ENCODE data around the gene PRSS38. TPM values are rescaled to one million over a fixed set of nuclear protein-coding genes. Genes with fewer than 3 reads are reported as not detected.

Gene PRSS38
- total and polyA plus RNA-seq, 2 experiments from 2014 or later, result not detected

DNA sequence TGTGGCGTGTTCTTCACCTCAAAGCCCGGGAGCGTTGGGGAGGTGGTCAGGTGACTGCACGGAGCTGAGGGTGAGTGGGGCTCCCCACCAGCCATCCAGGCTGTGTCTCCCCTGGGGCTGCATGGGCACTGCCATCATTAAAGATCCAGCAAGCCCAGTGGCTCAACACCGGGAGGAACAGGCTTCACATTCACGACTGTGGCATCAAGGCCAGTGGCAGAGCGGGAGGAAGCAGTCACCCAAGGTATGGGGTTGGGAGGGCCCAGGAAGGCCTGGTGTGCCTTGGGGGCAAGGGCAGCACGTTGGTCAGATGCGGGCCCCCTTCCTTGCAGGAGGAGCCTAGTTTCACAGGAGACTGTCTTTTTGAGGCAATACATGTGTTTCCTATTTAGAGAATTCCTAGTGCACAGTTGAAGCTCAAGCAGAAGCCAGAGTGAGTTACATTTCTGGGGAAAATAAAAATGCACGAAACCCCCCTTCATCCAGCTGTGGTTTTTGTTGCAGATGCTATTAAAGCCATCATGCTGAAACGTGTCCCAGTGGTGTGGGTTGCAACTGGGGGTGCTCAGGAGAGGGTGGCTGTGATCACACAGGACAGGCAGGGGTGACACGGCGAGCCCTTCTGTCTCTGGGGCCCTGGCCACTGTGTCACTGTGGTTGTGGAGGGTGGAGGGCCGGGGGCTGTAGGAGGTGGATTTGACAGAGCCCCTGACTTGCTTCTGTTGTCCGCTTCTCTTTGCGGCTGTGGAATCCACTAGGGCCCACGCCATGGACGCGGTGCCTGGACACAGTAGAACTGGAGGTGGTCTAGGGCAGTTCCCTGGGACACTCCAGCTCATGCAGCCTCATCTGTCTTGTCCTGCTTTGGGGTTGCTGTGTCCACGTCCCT, 46.2 kb upstream of the PRSS38 start:
- Mint-ChIP-seq H3K9me3 (no peaks in the 10 kb centered on the region), H3K4me3 (no peak overlapping the region), H3K36me3 (ENCODE audit: low read depth) (peaks cover 23% of the 10 kb centered on the region), H3K27me3 (ENCODE audit: insufficient read depth, low read depth, poor library complexity) (peaks cover 5% of the 10 kb centered on the region), H3K27ac (no peak overlapping the region), H3K4me1 (no peaks in the 10 kb centered on the region)
- H3K9me2 ChIP-seq (ENCODE audit: insufficient read depth), result no peaks in the 10 kb centered on the region
- no peak for DNase-seq (ENCODE audit: low spot score)
- no peaks in the 10 kb centered on the region for H3K27me3 ChIP-seq (ENCODE audit: insufficient read depth)
- no peaks in the 10 kb centered on the region for H3F3A ChIP-seq (replicated peaks; ENCODE audit: low read depth)
- H3K4me2 ChIP-seq, result no peak overlapping the region
- ATAC-seq, result no peak
- H3K36me3 ChIP-seq (ENCODE audit: insufficient read depth), result no peaks in the 10 kb centered on the region
- H4K20me1 ChIP-seq (replicated peaks; ENCODE audit: insufficient read depth), result peaks cover 6% of the 10 kb centered on the region; the same call in 1 of the 2 replicates
- H3K79me2 ChIP-seq (replicated peaks; ENCODE audit: insufficient read depth), result 0 out of 2 replicates have a peak, but pooled peaks cover under 1% of the 10 kb centered on the region
- no peaks in the 10 kb centered on the region for H3K4me1 ChIP-seq (ENCODE audit: insufficient read depth)
- H3K4me3 ChIP-seq, result no peak overlapping the region
- TF ChIP-seq EZH2 (IDR thresholded peaks at IDR 0.05; ENCODE audit: low read depth, unreplicated experiment) (no peak), STAT1 (IDR thresholded peaks at IDR 0.05; ENCODE audit: unreplicated experiment) (no peak), POLR2AphosphoS5 (IDR thresholded peaks at IDR 0.05; ENCODE audit: low read depth) (no peak), NANOG (IDR thresholded peaks at IDR 0.05; ENCODE audit: borderline replicate concordance) (no peak), EZH2phosphoT487 (IDR thresholded peaks at IDR 0.05; ENCODE audit: unreplicated experiment) (no peak), ZNF114 (CRISPR knock-in tag; IDR thresholded peaks at IDR 0.05) (no peak), ZNF331 (CRISPR knock-in tag; IDR thresholded peaks at IDR 0.05; ENCODE audit: low read depth) (no peak), CREB1 (CRISPR knock-in tag; IDR thresholded peaks at IDR 0.05; ENCODE audit: low read depth) (no peak), JUNB (IDR thresholded peaks at IDR 0.05; ENCODE audit: unreplicated experiment) (no peak)
- TF ChIP-seq, protein P1, sequence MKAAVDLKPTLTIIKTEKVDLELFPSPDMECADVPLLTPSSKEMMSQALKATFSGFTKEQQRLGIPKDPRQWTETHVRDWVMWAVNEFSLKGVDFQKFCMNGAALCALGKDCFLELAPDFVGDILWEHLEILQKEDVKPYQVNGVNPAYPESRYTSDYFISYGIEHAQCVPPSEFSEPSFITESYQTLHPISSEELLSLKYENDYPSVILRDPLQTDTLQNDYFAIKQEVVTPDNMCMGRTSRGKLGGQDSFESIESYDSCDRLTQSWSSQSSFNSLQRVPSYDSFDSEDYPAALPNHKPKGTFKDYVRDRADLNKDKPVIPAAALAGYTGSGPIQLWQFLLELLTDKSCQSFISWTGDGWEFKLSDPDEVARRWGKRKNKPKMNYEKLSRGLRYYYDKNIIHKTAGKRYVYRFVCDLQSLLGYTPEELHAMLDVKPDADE (IDR thresholded peaks at IDR 0.05), result no peak
- TF ChIP-seq, protein P2, sequence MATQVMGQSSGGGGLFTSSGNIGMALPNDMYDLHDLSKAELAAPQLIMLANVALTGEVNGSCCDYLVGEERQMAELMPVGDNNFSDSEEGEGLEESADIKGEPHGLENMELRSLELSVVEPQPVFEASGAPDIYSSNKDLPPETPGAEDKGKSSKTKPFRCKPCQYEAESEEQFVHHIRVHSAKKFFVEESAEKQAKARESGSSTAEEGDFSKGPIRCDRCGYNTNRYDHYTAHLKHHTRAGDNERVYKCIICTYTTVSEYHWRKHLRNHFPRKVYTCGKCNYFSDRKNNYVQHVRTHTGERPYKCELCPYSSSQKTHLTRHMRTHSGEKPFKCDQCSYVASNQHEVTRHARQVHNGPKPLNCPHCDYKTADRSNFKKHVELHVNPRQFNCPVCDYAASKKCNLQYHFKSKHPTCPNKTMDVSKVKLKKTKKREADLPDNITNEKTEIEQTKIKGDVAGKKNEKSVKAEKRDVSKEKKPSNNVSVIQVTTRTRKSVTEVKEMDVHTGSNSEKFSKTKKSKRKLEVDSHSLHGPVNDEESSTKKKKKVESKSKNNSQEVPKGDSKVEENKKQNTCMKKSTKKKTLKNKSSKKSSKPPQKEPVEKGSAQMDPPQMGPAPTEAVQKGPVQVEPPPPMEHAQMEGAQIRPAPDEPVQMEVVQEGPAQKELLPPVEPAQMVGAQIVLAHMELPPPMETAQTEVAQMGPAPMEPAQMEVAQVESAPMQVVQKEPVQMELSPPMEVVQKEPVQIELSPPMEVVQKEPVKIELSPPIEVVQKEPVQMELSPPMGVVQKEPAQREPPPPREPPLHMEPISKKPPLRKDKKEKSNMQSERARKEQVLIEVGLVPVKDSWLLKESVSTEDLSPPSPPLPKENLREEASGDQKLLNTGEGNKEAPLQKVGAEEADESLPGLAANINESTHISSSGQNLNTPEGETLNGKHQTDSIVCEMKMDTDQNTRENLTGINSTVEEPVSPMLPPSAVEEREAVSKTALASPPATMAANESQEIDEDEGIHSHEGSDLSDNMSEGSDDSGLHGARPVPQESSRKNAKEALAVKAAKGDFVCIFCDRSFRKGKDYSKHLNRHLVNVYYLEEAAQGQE (IDR thresholded peaks at IDR 0.05; ENCODE audit: unreplicated experiment), result no peak
- TF ChIP-seq, protein P3, sequence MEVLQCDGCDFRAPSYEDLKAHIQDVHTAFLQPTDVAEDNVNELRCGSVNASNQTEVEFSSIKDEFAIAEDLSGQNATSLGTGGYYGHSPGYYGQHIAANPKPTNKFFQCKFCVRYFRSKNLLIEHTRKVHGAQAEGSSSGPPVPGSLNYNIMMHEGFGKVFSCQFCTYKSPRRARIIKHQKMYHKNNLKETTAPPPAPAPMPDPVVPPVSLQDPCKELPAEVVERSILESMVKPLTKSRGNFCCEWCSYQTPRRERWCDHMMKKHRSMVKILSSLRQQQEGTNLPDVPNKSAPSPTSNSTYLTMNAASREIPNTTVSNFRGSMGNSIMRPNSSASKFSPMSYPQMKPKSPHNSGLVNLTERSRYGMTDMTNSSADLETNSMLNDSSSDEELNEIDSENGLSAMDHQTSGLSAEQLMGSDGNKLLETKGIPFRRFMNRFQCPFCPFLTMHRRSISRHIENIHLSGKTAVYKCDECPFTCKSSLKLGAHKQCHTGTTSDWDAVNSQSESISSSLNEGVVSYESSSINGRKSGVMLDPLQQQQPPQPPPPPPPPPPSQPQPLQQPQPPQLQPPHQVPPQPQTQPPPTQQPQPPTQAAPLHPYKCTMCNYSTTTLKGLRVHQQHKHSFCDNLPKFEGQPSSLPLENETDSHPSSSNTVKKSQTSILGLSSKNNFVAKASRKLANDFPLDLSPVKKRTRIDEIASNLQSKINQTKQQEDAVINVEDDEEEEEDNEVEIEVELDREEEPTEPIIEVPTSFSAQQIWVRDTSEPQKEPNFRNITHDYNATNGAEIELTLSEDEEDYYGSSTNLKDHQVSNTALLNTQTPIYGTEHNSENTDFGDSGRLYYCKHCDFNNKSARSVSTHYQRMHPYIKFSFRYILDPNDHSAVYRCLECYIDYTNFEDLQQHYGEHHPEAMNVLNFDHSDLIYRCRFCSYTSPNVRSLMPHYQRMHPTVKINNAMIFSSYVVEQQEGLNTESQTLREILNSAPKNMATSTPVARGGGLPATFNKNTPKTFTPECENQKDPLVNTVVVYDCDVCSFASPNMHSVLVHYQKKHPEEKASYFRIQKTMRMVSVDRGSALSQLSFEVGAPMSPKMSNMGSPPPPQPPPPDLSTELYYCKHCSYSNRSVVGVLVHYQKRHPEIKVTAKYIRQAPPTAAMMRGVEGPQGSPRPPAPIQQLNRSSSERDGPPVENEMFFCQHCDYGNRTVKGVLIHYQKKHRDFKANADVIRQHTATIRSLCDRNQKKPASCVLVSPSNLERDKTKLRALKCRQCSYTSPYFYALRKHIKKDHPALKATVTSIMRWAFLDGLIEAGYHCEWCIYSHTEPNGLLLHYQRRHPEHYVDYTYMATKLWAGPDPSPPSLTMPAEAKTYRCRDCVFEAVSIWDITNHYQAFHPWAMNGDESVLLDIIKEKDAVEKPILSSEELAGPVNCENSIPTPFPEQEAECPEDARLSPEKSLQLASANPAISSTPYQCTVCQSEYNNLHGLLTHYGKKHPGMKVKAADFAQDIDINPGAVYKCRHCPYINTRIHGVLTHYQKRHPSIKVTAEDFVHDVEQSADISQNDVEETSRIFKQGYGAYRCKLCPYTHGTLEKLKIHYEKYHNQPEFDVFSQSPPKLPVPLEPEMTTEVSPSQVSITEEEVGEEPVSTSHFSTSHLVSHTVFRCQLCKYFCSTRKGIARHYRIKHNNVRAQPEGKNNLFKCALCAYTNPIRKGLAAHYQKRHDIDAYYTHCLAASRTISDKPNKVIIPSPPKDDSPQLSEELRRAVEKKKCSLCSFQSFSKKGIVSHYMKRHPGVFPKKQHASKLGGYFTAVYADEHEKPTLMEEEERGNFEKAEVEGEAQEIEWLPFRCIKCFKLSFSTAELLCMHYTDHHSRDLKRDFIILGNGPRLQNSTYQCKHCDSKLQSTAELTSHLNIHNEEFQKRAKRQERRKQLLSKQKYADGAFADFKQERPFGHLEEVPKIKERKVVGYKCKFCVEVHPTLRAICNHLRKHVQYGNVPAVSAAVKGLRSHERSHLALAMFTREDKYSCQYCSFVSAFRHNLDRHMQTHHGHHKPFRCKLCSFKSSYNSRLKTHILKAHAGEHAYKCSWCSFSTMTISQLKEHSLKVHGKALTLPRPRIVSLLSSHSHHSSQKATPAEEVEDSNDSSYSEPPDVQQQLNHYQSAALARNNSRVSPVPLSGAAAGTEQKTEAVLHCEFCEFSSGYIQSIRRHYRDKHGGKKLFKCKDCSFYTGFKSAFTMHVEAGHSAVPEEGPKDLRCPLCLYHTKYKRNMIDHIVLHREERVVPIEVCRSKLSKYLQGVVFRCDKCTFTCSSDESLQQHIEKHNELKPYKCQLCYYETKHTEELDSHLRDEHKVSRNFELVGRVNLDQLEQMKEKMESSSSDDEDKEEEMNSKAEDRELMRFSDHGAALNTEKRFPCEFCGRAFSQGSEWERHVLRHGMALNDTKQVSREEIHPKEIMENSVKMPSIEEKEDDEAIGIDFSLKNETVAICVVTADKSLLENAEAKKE (CRISPR knock-in tag; IDR thresholded peaks at IDR 0.05), result no peak
- TF ChIP-seq, protein P4, sequence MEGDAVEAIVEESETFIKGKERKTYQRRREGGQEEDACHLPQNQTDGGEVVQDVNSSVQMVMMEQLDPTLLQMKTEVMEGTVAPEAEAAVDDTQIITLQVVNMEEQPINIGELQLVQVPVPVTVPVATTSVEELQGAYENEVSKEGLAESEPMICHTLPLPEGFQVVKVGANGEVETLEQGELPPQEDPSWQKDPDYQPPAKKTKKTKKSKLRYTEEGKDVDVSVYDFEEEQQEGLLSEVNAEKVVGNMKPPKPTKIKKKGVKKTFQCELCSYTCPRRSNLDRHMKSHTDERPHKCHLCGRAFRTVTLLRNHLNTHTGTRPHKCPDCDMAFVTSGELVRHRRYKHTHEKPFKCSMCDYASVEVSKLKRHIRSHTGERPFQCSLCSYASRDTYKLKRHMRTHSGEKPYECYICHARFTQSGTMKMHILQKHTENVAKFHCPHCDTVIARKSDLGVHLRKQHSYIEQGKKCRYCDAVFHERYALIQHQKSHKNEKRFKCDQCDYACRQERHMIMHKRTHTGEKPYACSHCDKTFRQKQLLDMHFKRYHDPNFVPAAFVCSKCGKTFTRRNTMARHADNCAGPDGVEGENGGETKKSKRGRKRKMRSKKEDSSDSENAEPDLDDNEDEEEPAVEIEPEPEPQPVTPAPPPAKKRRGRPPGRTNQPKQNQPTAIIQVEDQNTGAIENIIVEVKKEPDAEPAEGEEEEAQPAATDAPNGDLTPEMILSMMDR (conservative IDR thresholded peaks at IDR 0.05; ENCODE audit: low read depth in 2 of 2), result no peak
- no peak overlapping the region for H3K27ac ChIP-seq (ENCODE audit: low read depth)
- no peak overlapping the region for H2AFZ ChIP-seq
